K562 (cell line): Measurements from ENCODE around the gene ZNF750. TPM values are rescaled to one million over a fixed set of nuclear protein-coding genes. Genes with fewer than 3 reads are reported as not detected.
A peak's percentile ranks its signal among the peaks of the same experiment; 100 is the strongest.

Experiments
- ATAC-seq: fragments of 200-7000 bp; cut with Tn5 transposase; 3 replicates; pipeline ENCODE4 v1.9.1; 2020; ENCODE audit warnings: moderate library complexity
- BruUV-seq: library from RNA; stranded (reverse); fragments of 400-500 nt; replicated peaks from 2 replicates; lab custom pipeline; 2021; lab: Mats Ljungman, UMichigan
- CTCF ChIA-PET: fragments of 300-600 bp; formaldehyde crosslinking; extraction: SDS; loops from one replicate; lab custom pipeline; 2021; ENCODE audit warnings: low intra/inter-chr PET ratio; lab: Yijun Ruan, JAX
- POLR2A ChIA-PET: fragments of 300-600, 350-650 bp; sonication (Branson Sonifier 250); formaldehyde crosslinking; extraction: SDS; loops from one replicate; lab custom pipeline; 2021; ENCODE audit warnings: antibody characterized with exemption, inconsistent platforms; lab: Yijun Ruan, JAX
- DNase-seq, 4 experiments: peaks; one replicate each; pipeline versions ENCODE4 v3.0.0 to v3.0.0-alpha.2; 2011 to 2018; ENCODE audit warnings: low spot score in 3 of 4, mixed read lengths in 3 of 4; ENCODE audit errors: extremely low read depth in 1 of 4
- FAIRE-seq: peaks from 2 replicates; lab custom pipeline; 2011; peaks lifted over from hg19 to GRCh38; lab: Jason Lieb, UNC
- H2AFZ ChIP-seq: 2 replicates; pipeline ENCODE4 v1.6.0; 2011; ENCODE audit warnings: low read depth, low read length, control low read depth, inconsistent platforms
- H3K27ac ChIP-seq: fragments of 200-600 bp; 3 replicates; pipeline ENCODE4 v1.8.0; 2011; ENCODE audit warnings: low read depth, mild to moderate bottlenecking, control low read depth, inconsistent platforms, low read length, moderate library complexity, mixed read lengths; ENCODE audit errors: extremely low read depth
- H3K27me3 ChIP-seq, 2 experiments: fragments of 300-600 bp in 1 of 2; 2 replicates in 1 of 2; 3 replicates in 1 of 2; pipeline versions ENCODE4 v1.6.0 to v1.8.0; 2011; ENCODE audit warnings: inconsistent platforms in 2 of 2, low read length in 2 of 2, mild to moderate bottlenecking in 1 of 2, mixed read lengths in 1 of 2, moderate library complexity in 1 of 2; ENCODE audit not compliant: control insufficient read depth in 2 of 2, insufficient read depth in 2 of 2
- H3K36me3 ChIP-seq: fragments of 300-600 bp; 3 replicates; pipeline ENCODE4 v1.8.0; 2011; ENCODE audit warnings: mild to moderate bottlenecking, low read length, inconsistent platforms; ENCODE audit not compliant: control insufficient read depth, insufficient read depth
- H3K4me1 ChIP-seq, 2 experiments: fragments of 200-600 bp in 1 of 2; replicated peaks in 1 of 2; 2 replicates in 1 of 2; 3 replicates in 1 of 2; pipeline versions ENCODE4 v1.5.1 to v1.8.0; 2011; ENCODE audit warnings: inconsistent platforms in 2 of 2, low read length in 2 of 2, mild to moderate bottlenecking in 1 of 2, mixed read lengths in 1 of 2, moderate library complexity in 1 of 2; ENCODE audit not compliant: control insufficient read depth in 2 of 2, insufficient read depth in 2 of 2
- H3K4me2 ChIP-seq: 2 replicates; pipeline ENCODE4 v1.6.1; 2011; ENCODE audit warnings: low read length, control low read depth, inconsistent platforms, mixed read lengths; ENCODE audit not compliant: insufficient read depth
- H3K4me3 ChIP-seq: fragments of 200-600 bp; sonication (generic), shearing (Covaris generic); 2 replicates; pipeline ENCODE4 v1.5.1; 2016; ENCODE audit warnings: control low read depth, inconsistent platforms
- H3K79me2 ChIP-seq: fragments of 200-600 bp; 3 replicates; pipeline ENCODE4 v1.8.0; 2011; ENCODE audit warnings: low read length, inconsistent platforms; ENCODE audit not compliant: control insufficient read depth, insufficient read depth
- H3K9ac ChIP-seq, 2 experiments: 2 replicates each; pipeline versions ENCODE4 v1.6.0 to v1.6.1; 2011; ENCODE audit warnings: low read depth in 2 of 2, low read length in 2 of 2, control low read depth in 1 of 2, inconsistent platforms in 1 of 2, mild to moderate bottlenecking in 1 of 2, mixed read lengths in 1 of 2; ENCODE audit not compliant: insufficient read depth in 1 of 2
- H3K9me1 ChIP-seq: one replicate; pipeline ENCODE4 v1.6.0; 2011; ENCODE audit warnings: inconsistent platforms, mild to moderate bottlenecking, low read length, moderate library complexity; ENCODE audit not compliant: control insufficient read depth, insufficient read depth
- H3K9me3 ChIP-seq: replicated peaks from 2 replicates; pipeline ENCODE4 v1.5.1; 2011; ENCODE audit warnings: low read depth, low read length, inconsistent platforms; ENCODE audit not compliant: control insufficient read depth, insufficient read depth
- H4K20me1 ChIP-seq: replicated peaks from 2 replicates; pipeline ENCODE4 v1.6.1; 2011; ENCODE audit warnings: low read length, inconsistent platforms, mixed read lengths; ENCODE audit not compliant: control insufficient read depth, insufficient read depth
- BCL6 ChIP-seq: fragments of 250-450 bp; sonication (Bioruptor Pico); IDR thresholded peaks from 2 replicates; pipeline ENCODE4 v1.4.0; 2020
- BRD4 ChIP-seq: fragments of 200-600 bp; sonication (generic); IDR thresholded peaks from 2 replicates; pipeline ENCODE4 v1.6.1; 2017; ENCODE audit warnings: inconsistent platforms
- BRF1 ChIP-seq: IDR thresholded peaks from 3 replicates; pipeline ENCODE4 v1.6.1; 2011; ENCODE audit warnings: borderline replicate concordance, mild to moderate bottlenecking; ENCODE audit not compliant: insufficient read length; ENCODE audit errors: extremely low read depth
- C11orf30 ChIP-seq: fragments of 450-650 bp; IDR thresholded peaks from 2 replicates; pipeline ENCODE4 v1.6.1; 2016; ENCODE audit warnings: low read depth, mild to moderate bottlenecking
- CREBBP ChIP-seq: IDR thresholded peaks from one replicate; pipeline ENCODE4 v1.6.1; 2012; ENCODE audit warnings: low read depth, mild to moderate bottlenecking, control low read depth, inconsistent platforms, low read length
- CTBP1 ChIP-seq: fragments of 450-650 bp; IDR thresholded peaks from 2 replicates; pipeline ENCODE4 v1.6.1; 2016; ENCODE audit warnings: borderline replicate concordance
- EGR1 ChIP-seq: fragments of 450-650 bp; conservative IDR thresholded peaks from 2 replicates; pipeline ENCODE4 v1.6.1; 2017; ENCODE audit warnings: mild to moderate bottlenecking
- FOXA1 ChIP-seq: fragments of 450-650 bp; IDR thresholded peaks from 2 replicates; pipeline ENCODE4 v1.6.1; 2016; ENCODE audit warnings: mild to moderate bottlenecking, borderline replicate concordance
- FOXP1 ChIP-seq: sonication (generic); formaldehyde crosslinking; IDR thresholded peaks from 2 replicates; pipeline ENCODE4 v1.8.0; 2022; ENCODE audit warnings: mild to moderate bottlenecking, missing genetic modification reagents
- MAFF ChIP-seq: IDR thresholded peaks from 2 replicates; pipeline ENCODE4 v1.6.1; 2012; ENCODE audit warnings: low read length, improper control_type of control experiment
- MAFG ChIP-seq: fragments of 450-650 bp; conservative IDR thresholded peaks from 2 replicates; pipeline ENCODE4 v1.6.1; 2016; ENCODE audit warnings: missing genetic modification characterization, missing compliant biosample characterization
- POLR2AphosphoS2 ChIP-seq: IDR thresholded peaks from 2 replicates; pipeline ENCODE4 v1.6.1; 2012; ENCODE audit warnings: low read length, improper control_type of control experiment
- POLR2H ChIP-seq: IDR thresholded peaks from 2 replicates; pipeline ENCODE4 v1.6.1; 2016; ENCODE audit warnings: missing genetic modification characterization, low read depth, mild to moderate bottlenecking, control low read depth, missing compliant biosample characterization, moderate library complexity
- SMARCE1 ChIP-seq: fragments of 450-650 bp; IDR thresholded peaks from 2 replicates; pipeline ENCODE4 v1.7.1; 2016; ENCODE audit warnings: mild to moderate bottlenecking
- TAF7 ChIP-seq: fragments of 450-650 bp; IDR thresholded peaks from 2 replicates; pipeline ENCODE4 v1.6.1; 2016; ENCODE audit warnings: missing genetic modification characterization, missing compliant biosample characterization
- ZNF121 ChIP-seq: sonication (generic); formaldehyde crosslinking; conservative IDR thresholded peaks from 2 replicates; pipeline ENCODE4 v1.8.0; 2022; ENCODE audit warnings: missing genetic modification reagents
- ZNF316 ChIP-seq: fragments of 450-650 bp; IDR thresholded peaks from 2 replicates; pipeline ENCODE4 v1.6.1; 2016
- in situ Hi-C: fragments of 300-500 bp; cut with MboI; formaldehyde crosslinking; loops from 4 replicates; pipeline ENCODE4 v1.15.0; 2018; ENCODE audit warnings: inconsistent platforms, mixed read lengths
- intact Hi-C: fragments of 100-400 bp; cut with micrococcal nuclease; formaldehyde crosslinking; loops from 2 replicates; pipeline ENCODE4 v1.14.2; 2022
- polyA plus RNA-seq, 8 experiments: library from polyadenylated mRNA; depleted of rRNA in 4 of 8; stranded (reverse) in 5 of 8; unstranded in 3 of 8; fragments of >200 nt; fragmentation: Nextera tagmentation in 2 of 8; fragmentation: Illumina TruSeq in 1 of 8; extraction: Ambion mirVana in 2 of 8; extraction: Trizol in 1 of 8; gene quantifications; 2 replicates each; pipeline versions ENCODE4 v1.2.1 to v1.2.3, GENCODE V29; 2011 to 2014; ENCODE audit warnings: inconsistent platforms in 1 of 8, missing spikeins in 1 of 8
- total RNA-seq, 7 experiments: library from RNA; depleted of rRNA in 6 of 7; stranded (reverse); fragments of >200 nt in 6 of 7; fragmentation: Illumina TruSeq in 2 of 7; extraction: Trizol in 2 of 7; gene quantifications; 2 replicates each; pipeline versions ENCODE4 v1.2.1 to v1.2.3, GENCODE V29; 2011 to 2021; ENCODE audit warnings: low replicate concordance in 1 of 7
- TF ChIP-seq, protein P1 (sequence below): fragments of 250-450 bp; sonication (Bioruptor Pico); IDR thresholded peaks from 2 replicates; pipeline ENCODE4 v1.4.0; 2020; ENCODE audit warnings: mild to moderate bottlenecking, moderate library complexity
- TF ChIP-seq, protein P2 (sequence below): fragments of 450-650 bp; formaldehyde crosslinking; IDR thresholded peaks from 2 replicates; pipeline ENCODE4 v1.4.0; 2020; ENCODE audit warnings: mild to moderate bottlenecking
- TF ChIP-seq, protein P3 (sequence below): fragments of 450-650 bp; IDR thresholded peaks from 2 replicates; pipeline ENCODE4 v1.6.1; 2017; ENCODE audit warnings: mild to moderate bottlenecking, moderate library complexity
- TF ChIP-seq, protein P4 (sequence below): fragments of 250-450 bp; sonication (Bioruptor Pico); IDR thresholded peaks from 2 replicates; pipeline ENCODE4 v1.5.0; 2021

The ZNF750 gene
- total and polyA plus RNA-seq, 9 of the 15 experiments (the other 6 are each of a cell fraction or from before 2014, with no cell fraction given) = not detected

DNA sequence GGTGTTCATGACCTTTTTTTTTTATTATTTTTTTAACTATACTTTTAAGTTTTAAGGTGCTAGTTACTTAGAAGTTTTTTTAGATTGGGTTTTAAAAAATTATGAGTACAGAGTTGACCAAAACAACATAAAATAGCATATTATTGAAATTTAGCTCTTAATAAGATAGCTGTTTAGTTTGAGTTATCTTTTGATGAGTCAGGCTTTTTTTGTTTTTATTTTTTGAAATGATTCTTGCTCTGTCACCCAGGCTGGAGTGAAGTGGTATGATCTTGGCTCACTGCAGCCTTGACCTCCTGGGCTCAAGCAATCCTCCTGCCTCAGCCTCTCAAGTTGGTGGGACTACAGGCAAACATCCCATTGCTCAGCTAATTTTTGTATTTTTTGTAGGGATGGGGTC, 13.6 kb downstream of the ZNF750 start:
- DNase-seq = no peak
- no peak for FAIRE-seq
- no peak overlapping the region for H3K4me2 ChIP-seq
- ATAC-seq = no peak
- H3K9ac ChIP-seq = no peak overlapping the region
- H3K9me3 ChIP-seq = 0 out of 2 replicates have a peak, but pooled peaks cover 3% of the 10 kb centered on the region
- H3K27ac ChIP-seq = no peak overlapping the region
- H3K9me1 ChIP-seq = no peaks in the 10 kb centered on the region
- H3K4me3 ChIP-seq = no peak overlapping the region
- no peaks in the 10 kb centered on the region for H4K20me1 ChIP-seq
- BruUV-seq = no TSS peak
- peaks cover 40% of the 10 kb centered on the region; the same call in 2 of the 3 replicates for H3K36me3 ChIP-seq
- H3K27me3 ChIP-seq = no peaks in the 10 kb centered on the region
- in situ Hi-C loops (no loop called here), intact Hi-C loops (no loop called here)
- H2AFZ ChIP-seq = no peak overlapping the region
- no peaks in the 10 kb centered on the region for H3K79me2 ChIP-seq
- POLR2A ChIA-PET = interaction anchor here (1.2 to 1.7 kb wide), 2 partner anchors 9 to 27 kb away, joined by 3 to 4 read pairs; no protein-coding TSS in a partner anchor
- CTCF ChIA-PET = no interaction called here
- H3K4me1 ChIP-seq = peaks cover 0 to 14% of the 10 kb centered on the region in 2 experiments; a peak in 2 of 5 replicates
- no peak for TF ChIP-seq SMARCE1
- TF ChIP-seq CTBP1 = no peak
- TF ChIP-seq FOXA1 = no peak
- TF ChIP-seq BRF1 = no peak
- TF ChIP-seq POLR2AphosphoS2 = no peak
- peak; percentile 90 for TF ChIP-seq C11orf30
- peak; percentile 89 for TF ChIP-seq MAFG (tag)
- TF ChIP-seq, protein P1, sequence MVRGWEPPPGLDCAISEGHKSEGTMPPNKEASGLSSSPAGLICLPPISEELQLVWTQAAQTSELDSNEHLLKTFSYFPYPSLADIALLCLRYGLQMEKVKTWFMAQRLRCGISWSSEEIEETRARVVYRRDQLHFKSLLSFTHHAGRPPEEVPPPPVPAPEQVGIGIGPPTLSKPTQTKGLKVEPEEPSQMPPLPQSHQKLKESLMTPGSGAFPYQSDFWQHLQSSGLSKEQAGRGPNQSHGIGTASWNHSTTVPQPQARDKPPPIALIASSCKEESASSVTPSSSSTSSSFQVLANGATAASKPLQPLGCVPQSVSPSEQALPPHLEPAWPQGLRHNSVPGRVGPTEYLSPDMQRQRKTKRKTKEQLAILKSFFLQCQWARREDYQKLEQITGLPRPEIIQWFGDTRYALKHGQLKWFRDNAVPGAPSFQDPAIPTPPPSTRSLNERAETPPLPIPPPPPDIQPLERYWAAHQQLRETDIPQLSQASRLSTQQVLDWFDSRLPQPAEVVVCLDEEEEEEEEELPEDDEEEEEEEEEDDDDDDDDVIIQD = no peak
- TF ChIP-seq MAFF = peak; percentile 76
- TF ChIP-seq POLR2H = no peak
- peak; percentile 95 for TF ChIP-seq ZNF316
- TF ChIP-seq, protein P2, sequence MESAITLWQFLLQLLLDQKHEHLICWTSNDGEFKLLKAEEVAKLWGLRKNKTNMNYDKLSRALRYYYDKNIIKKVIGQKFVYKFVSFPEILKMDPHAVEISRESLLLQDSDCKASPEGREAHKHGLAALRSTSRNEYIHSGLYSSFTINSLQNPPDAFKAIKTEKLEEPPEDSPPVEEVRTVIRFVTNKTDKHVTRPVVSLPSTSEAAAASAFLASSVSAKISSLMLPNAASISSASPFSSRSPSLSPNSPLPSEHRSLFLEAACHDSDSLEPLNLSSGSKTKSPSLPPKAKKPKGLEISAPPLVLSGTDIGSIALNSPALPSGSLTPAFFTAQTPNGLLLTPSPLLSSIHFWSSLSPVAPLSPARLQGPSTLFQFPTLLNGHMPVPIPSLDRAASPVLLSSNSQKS (CRISPR knock-in tag) = no peak
- no peak for TF ChIP-seq BRD4
- TF ChIP-seq BCL6 (CRISPR knock-in tag) = no peak
- TF ChIP-seq CREBBP = no peak
- TF ChIP-seq, protein P3, sequence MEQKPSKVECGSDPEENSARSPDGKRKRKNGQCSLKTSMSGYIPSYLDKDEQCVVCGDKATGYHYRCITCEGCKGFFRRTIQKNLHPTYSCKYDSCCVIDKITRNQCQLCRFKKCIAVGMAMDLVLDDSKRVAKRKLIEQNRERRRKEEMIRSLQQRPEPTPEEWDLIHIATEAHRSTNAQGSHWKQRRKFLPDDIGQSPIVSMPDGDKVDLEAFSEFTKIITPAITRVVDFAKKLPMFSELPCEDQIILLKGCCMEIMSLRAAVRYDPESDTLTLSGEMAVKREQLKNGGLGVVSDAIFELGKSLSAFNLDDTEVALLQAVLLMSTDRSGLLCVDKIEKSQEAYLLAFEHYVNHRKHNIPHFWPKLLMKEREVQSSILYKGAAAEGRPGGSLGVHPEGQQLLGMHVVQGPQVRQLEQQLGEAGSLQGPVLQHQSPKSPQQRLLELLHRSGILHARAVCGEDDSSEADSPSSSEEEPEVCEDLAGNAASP = no peak
- TF ChIP-seq EGR1 = no peak
- no peak for TF ChIP-seq ZNF121
- no peak for TF ChIP-seq TAF7 (tag)
- TF ChIP-seq FOXP1 (CRISPR knock-in tag) = no peak
- TF ChIP-seq, protein P4, sequence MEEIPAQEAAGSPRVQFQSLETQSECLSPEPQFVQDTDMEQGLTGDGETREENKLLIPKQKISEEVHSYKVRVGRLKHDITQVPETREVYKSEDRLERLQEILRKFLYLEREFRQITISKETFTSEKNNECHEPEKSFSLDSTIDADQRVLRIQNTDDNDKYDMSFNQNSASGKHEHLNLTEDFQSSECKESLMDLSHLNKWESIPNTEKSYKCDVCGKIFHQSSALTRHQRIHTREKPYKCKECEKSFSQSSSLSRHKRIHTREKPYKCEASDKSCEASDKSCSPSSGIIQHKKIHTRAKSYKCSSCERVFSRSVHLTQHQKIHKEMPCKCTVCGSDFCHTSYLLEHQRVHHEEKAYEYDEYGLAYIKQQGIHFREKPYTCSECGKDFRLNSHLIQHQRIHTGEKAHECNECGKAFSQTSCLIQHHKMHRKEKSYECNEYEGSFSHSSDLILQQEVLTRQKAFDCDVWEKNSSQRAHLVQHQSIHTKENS (CRISPR knock-in tag) = no peak
